Measurements from ENCODE around the gene MLXIP.
"Not testable (repeated sequence)": the region's sequence is repeated elsewhere in the genome, so short reads cannot be mapped to it uniquely, and the experiment has no call there.

The MLXIP gene

GRCh38 chr12:122054842-122055520, 23.6 kb upstream of the MLXIP start:
- no peak for DNase-seq (ENCODE audit: low spot score)

GRCh38 chr12:122056406-122056805, 22.1 kb upstream of the MLXIP start:
- not testable (repeated sequence) for DNase-seq (ENCODE audit: low spot score)

- DNase-seq (ENCODE audit: low spot score): no peak
Measured at GRCh38 chr12:122057007-122057735, 21.4 kb upstream of the MLXIP start.

- no peak for DNase-seq (ENCODE audit: low spot score)
Measured at GRCh38 chr12:122057769-122058168, 20.8 kb upstream of the MLXIP start.

DNA sequence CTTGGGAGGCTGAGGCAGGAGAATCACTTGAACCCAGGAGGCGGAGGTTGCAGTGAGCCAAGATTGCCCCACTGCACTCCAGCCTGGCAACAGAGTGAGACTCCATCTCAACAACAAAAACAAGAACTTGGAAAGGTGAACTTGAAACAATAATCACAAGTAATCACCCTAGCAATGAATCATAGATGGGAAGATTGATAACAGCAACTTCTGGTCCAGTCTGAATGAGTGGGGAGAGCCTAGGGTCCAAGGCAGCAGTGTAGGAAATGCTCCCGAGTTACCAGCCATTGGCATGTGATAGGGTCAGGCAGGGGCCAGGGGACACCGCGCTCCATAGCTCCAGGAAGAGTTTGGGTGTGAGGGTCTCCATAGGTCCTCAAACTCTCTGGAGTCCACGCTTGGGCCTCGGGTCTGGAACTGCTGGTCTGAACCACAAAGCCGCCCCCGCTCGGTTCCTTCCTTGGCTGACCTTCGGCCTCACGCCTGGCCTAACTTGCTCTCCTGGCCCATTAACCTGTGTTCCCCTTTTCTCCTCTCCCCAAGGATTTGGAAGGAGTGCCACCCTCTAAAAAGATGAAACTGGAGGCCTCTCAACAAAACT, 19.9 kb upstream of the MLXIP start:
- no peak for DNase-seq (ENCODE audit: low spot score)

DNA sequence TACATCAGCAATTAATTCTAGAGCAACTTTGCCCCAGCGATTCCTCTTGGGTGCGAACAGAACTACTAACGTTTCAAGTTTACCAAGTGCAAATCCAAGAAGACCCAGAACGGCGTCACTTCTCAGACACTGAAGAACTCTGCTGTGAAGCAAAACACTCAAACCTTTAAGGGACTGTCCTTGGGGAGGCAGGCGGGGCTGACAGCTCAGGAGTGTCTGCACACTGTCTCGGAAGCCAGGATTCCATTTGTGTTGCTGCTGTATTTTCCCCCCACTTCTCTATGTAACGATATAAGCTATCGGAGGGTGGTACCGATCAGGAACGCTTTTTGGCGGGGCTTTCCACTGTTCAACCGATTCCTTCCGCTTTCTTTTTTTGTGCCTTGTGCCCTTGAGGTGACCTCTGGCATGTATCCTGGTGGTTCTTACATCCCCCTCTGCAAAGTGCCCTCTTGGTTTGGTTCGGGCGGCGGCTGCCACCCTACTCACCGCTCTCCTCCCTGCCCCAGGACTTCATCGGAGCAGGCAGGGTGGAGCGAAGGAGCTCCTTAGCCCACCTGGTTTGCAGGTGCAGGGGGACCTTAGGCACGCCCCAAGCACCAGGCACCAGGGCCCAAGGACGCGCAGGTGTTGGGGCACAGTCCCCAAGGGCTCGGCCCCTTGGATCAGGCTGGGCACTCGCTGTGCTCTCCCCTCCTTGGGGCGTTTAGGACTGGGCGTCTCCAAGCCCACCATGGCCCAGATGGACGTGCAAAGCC, 19.2 kb upstream of the MLXIP start:
- DNase-seq (ENCODE audit: low spot score): no peak

- DNase-seq (ENCODE audit: low spot score): no peak
Measured at GRCh38 chr12:122060081-122060501, 18.5 kb upstream of the MLXIP start.

DNA sequence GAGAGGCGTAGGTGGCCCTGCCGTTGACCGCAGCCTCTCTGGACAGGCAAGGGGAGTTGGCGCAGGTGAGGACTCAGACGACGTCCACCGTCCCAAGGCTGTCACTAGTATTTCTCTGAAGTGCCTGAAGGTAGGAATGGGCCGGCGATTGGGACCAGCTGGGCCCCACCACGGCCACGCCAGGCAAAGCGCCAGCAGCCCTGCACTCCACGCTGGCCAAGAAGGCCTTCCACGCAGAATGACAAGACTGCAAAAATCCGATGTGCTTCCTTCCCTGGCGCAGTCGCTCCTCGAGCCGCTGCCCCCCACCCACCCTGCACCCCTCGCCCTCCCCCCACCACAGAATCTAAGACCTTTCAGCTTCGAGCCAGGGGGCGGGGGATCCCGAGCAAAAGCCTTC, 17.3 kb upstream of the MLXIP start:
- DNase-seq (ENCODE audit: low spot score): no peak

DNA sequence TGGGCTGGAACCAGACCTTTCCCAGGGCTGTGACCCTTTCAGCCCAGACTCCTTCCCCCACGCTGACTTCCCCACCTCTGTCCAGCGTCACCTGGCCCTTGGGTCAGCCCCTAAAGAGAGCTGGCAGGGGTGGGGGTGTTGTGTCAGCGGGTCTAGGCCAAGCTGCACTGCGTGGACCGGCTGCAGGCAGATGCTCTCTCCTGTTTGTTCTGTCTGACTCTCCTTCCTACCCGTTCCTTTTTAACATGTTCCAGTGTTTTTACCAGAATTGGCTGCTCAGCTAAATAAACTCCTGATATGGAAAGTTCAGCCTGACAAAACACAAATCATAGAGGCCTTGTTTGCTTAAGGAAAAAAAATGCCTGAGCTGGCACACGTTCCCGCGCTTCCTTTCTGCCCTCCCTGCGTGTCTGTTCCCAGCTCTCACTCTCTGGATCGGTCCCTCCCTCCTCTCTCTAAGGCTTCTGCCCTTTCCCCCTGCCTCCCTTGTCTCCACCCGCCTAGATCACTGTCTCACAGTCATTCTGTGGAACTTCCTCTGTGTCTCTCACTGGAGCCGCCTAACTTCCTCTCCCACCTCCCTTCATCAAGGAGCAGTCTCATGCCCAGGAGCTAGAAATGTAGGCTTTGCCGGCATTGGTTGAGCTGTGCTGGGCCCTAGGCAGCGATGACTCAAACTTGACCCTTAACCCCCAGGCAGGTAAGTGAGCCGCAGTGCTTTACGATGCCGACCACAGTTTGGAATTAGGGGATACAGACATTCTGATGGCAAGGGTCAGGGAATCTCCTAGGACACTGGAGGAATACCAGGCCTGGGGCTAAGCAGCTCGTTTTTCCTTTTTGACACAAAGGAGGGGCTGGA, 15.5 kb upstream of the MLXIP start:
- peak; percentile 34 for DNase-seq (ENCODE audit: low spot score)

GRCh38 chr12:122063694-122064024, 14.9 kb upstream of the MLXIP start:
- no peak for DNase-seq (ENCODE audit: low spot score)

DNA sequence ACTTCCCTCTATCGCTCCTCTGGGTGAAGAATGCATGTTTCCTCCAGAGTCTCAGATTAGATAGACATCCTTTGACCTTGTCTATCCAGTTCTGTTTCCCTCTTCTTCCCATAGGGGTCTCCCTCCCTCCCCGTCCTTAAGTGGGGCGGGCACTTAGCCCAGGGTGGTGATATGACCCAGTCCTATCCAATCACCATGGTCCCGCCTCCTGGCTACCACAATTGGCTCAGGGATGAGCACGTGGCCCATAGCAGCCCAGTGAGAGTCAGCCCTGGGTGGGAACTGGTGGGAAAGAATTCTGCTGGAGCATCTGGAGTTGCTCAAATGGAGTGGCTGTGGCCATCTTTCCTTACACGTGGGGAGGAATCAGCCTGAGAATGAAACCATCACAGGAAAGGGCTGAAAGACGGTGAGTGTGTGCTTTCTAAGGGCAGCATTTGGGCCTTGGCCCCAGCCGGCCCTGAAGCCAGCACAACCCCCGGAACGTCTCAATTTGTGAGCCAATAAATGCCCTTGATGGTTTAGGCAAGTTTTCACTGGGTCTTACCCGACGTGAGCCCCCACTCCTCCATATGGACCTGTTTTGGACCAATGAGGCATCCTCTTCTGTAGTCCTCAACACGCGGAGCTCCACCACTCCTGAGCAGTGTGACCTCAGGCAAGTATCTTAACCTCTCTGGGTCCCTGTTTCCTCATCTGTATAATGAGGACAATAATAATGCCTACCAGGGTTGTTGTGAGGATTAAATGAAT, 14.4 kb upstream of the MLXIP start:
- DNase-seq (ENCODE audit: low spot score): peak; percentile 92

- peak; percentile 45 for DNase-seq (ENCODE audit: low spot score)
Measured at GRCh38 chr12:122064780-122065588, 13.6 kb upstream of the MLXIP start.

DNA sequence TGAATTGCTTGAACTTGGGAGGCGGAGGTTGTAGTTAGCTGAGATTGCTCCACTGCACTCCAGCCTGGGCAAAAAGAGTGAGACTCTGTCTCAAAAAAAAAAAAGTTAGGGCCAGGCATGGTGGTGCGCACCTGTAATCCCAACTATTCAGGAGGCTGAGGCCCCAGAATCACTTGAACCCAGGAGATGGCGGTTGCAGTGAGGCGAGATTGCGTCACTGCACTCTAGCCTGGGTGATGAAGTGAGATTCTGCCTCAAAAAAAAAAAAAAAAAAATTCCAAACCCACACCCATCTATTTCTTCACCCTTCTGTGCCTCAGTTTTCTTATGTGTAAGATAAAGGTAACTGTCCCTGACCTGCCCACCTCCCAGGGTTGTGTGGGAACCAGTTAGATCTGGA, 11.0 kb upstream of the MLXIP start:
- DNase-seq (ENCODE audit: low spot score): no peak

DNA sequence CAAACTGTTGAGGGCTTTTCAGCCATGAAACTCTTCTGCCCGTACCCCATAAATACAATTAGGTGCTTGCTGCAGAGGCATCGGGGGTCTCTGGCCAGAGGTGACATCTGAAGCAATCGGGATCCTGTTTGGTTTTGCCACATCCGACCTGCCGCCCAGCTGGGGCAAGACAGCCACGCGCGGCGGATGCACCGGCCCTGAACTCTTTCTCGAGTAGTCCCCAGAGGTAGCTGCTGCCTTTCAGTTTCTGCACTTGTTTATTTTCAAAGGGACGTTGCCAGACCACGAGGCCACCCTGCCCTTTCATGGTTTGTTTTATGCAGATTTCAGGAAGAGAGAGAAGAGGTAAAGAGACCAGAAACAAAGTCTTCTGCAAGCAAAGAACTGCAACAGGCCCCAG, 10.6 kb upstream of the MLXIP start:
- DNase-seq (ENCODE audit: low spot score): no peak

DNA sequence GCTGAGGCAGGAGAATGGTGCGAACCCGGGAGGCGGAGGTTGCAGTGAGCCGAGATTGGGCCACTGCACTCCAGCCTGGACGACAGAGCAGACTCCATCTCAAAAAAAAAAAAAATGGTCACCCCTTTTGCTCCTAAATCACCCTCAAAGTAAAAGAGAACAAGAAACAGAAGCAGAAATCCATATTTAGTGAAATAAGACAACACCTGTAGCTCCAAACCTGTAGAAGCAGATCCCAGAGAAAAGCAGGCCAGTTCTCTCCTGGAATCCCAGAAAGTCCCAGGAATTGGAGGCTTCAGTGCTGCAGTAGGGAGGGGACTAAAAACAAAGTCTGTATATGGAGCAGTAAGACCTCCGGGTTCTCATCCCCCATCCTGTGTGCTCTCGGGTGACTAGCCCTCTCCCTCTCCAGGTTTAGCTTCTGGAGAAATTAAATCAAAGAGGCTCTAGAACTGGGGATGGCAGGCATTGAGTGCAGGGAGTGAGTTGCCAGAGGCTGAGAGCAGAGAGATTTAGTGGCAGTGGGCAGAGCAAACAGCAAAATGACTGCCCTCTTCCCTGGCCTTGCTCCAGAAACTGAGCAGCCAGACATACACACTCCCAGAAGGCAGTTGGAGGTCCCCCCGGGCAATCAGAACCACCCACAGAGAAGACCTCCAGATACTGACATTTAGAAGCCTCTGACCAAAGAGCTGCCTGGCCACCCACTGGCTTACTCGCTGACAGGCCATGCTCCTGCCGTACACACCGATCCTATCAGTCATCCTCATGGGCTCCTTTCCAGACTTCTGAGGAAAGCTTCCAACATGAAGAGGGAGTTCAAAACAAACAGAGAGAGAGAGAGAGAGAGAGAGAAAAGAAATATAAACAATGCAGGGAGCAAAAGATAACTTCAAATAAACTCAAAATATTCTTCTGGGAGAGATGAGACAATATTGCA, 6.3 kb upstream of the MLXIP start:
- DNase-seq (ENCODE audit: low spot score): peak; percentile 63

DNA sequence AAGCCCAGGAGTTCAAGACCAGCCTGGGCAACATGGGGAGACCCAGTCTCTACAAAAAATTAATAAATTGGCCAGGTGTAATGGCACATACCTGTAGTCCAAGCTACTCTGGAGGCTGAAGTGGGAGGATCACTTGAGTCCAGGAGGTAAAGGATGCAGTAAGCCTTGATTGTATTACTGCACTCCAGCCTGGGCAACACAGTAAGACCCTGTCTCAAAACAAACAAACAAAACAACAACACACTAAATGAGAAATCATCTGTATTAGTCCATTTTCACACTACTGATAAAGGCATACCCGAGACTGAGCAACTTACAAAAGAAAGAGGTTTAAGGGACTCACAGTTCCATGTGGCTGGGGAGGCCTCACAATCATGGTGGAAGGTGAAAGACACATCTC, 4.7 kb upstream of the MLXIP start:
- no peak for DNase-seq (ENCODE audit: low spot score)

DNA sequence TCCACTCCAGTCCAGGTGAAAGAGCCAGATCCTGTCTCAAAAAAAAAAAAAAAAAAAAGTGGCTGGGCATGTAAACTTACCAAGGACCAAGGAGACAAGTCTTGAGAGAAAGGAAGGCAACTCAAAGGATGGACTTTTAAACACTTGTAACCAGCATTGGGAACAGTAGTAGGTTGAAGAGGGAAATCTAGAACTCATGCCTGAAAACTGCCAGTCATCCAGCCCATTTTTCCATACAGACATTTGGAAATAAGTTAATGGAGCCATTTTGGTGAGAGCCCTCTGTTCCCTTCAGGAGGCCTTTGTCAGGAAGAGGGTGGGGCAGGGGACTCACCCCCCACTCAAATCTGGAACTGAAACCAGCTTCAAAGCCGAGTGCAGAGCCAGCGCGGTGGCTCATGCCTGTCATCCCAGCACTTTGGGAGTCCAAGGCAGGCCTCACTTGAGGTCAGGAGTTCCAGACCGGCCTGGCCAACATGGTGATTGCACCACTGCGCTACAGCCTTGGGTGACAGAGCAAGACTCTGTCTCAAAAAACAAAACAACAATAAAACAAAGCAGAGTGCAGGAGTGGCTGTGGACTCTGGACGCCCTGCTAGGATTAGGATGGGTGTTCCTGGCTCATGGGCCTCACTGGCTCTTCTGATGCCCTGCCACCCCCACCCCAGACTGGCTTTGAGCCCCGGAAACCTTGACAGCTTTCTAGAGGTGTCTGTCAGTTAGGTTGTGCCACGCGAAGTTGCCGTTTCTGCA, 1.6 kb upstream of the MLXIP start:
- DNase-seq (ENCODE audit: low spot score): no peak

DNA sequence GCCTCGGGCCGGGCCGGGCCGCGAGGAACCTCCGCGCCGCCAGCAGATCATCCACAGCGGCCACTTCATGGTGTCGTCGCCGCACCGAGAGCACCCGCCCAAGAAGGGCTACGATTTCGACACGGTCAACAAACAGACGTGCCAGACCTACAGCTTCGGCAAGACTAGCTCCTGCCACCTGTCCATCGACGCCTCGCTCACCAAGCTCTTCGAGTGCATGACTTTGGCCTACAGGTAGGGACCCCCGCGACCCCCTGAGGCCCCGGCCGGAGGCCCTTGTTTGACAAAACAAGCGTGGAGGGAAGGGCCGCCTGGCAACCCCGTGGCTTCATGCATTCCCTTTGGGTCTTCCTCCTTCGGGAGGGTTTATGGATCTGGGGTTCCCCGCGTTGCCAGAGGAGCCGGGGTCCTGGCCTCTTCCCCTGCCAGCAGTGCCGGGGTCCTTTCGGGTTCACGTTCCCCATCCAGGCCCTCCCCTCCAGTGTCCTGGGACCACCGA, 526 bp downstream of the MLXIP start:
- DNase-seq (ENCODE audit: low spot score): no peak

All from cerebellar cortex (tissue), 1 donor.